Smooth muscle cell of the pulmonary artery (primary cell): ENCODE results near the gene ARL15. TPM values are rescaled to one million over a fixed set of nuclear protein-coding genes. Genes with fewer than 3 reads are reported as not detected.

ENCODE experiments used
- total RNA-seq: library from RNA; depleted of rRNA; stranded (reverse); fragments of >200 nt; gene quantifications from 2 replicates; pipeline ENCODE4 v1.2.3, GENCODE V29; 2014

The ARL15 gene
- total RNA-seq: 30.9 and 40.9 TPM in 2 replicates

GRCh38 chr5:54310433-54311175 lies at the start of gene ARL15:
ARL15 (minus strand) TSS chr5:54310573.

Other genes starting within 250 kb of the ARL15 start
- gene HSPB3, start 145.1 kb upstream of the ARL15 start, total RNA-seq: 0.85 and 0.86 TPM in 2 replicates
- 71.7 and 88.7 TPM in 2 replicates for gene SNX18, start 207.2 kb upstream of the ARL15 start, total RNA-seq